WTC11 (cell line): ENCODE data around the gene SURF6.

Source experiments
- ATF1 ChIP-seq: sonication (generic); formaldehyde crosslinking; IDR thresholded peaks from 2 replicates; pipeline ENCODE4 v1.8.1; 2023; ENCODE audit warnings: mild to moderate bottlenecking, moderate library complexity, missing genetic modification reagents
- GABPB1 ChIP-seq: sonication (generic); formaldehyde crosslinking; IDR thresholded peaks from 2 replicates; pipeline ENCODE4 v1.8.1; 2023; ENCODE audit warnings: mild to moderate bottlenecking, missing genetic modification reagents
- NFYB ChIP-seq: sonication (generic); formaldehyde crosslinking; conservative IDR thresholded peaks from 2 replicates; pipeline ENCODE4 v1.8.0; 2022; ENCODE audit warnings: low read depth, missing genetic modification reagents
- NR3C1 ChIP-seq: sonication (generic); formaldehyde crosslinking; conservative IDR thresholded peaks from 2 replicates; pipeline ENCODE4 v1.8.1; 2023; ENCODE audit warnings: low read depth, mild to moderate bottlenecking, missing genetic modification reagents
- SMAD4 ChIP-seq: sonication (generic); formaldehyde crosslinking; IDR thresholded peaks from 2 replicates; pipeline ENCODE4 v1.8.0; 2022; ENCODE audit warnings: mild to moderate bottlenecking, missing genetic modification reagents
- SP1 ChIP-seq: sonication (generic); formaldehyde crosslinking; conservative IDR thresholded peaks from 2 replicates; pipeline ENCODE4 v1.8.1; 2022; ENCODE audit warnings: missing genetic modification reagents
- TF ChIP-seq, protein P1 (sequence below): fragments of 200-600 bp; IDR thresholded peaks from 2 replicates; pipeline ENCODE4 v1.8.0; 2022; ENCODE audit warnings: antibody characterized with exemption
- TF ChIP-seq, protein P2 (sequence below): fragments of 250-450 bp; sonication (Bioruptor Pico); IDR thresholded peaks from 2 replicates; pipeline ENCODE4 v1.9.0; 2021; ENCODE audit warnings: mild to moderate bottlenecking
- TF ChIP-seq, protein P3 (sequence below): sonication (generic); formaldehyde crosslinking; IDR thresholded peaks from 2 replicates; pipeline ENCODE4 v1.8.1; 2023; ENCODE audit warnings: mild to moderate bottlenecking, missing genetic modification reagents
- TF ChIP-seq, protein P4 (sequence below): sonication (generic); formaldehyde crosslinking; IDR thresholded peaks from 2 replicates; pipeline ENCODE4 v1.8.1; 2023; ENCODE audit warnings: mild to moderate bottlenecking, moderate library complexity, missing genetic modification reagents
- TF ChIP-seq, protein P5 (sequence below): sonication (generic); formaldehyde crosslinking; IDR thresholded peaks from 2 replicates; pipeline ENCODE4 v1.8.0; 2022; ENCODE audit warnings: mild to moderate bottlenecking, missing genetic modification reagents
- TF ChIP-seq, protein P6 (sequence below): sonication (generic); formaldehyde crosslinking; IDR thresholded peaks from 2 replicates; pipeline ENCODE4 v1.8.0; 2023; ENCODE audit warnings: missing genetic modification reagents

DNA sequence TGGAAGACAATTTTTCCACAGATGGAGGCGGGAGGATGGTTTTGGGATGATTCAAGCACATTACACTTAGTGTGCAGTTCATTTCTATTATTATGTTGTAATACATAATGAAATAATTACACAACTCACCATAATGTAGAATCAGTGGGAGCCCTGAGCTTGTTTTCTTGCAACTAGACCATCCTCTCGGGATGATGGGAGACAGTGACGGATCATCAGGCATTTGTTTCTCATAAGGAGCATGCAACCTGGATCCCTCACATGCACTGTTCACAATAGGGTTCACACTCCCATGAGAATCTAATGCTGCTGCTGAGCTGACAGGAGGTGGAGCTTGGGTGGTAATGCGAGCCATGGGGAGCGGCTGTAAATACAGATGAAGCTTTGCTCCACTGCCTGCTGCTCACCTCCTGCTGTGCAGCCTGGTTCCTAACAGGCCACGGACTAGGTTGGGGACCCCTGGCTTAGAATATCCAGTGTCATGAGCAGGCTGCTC is 41.8 kb upstream of the SURF6 start:
- TF ChIP-seq, protein P1, sequence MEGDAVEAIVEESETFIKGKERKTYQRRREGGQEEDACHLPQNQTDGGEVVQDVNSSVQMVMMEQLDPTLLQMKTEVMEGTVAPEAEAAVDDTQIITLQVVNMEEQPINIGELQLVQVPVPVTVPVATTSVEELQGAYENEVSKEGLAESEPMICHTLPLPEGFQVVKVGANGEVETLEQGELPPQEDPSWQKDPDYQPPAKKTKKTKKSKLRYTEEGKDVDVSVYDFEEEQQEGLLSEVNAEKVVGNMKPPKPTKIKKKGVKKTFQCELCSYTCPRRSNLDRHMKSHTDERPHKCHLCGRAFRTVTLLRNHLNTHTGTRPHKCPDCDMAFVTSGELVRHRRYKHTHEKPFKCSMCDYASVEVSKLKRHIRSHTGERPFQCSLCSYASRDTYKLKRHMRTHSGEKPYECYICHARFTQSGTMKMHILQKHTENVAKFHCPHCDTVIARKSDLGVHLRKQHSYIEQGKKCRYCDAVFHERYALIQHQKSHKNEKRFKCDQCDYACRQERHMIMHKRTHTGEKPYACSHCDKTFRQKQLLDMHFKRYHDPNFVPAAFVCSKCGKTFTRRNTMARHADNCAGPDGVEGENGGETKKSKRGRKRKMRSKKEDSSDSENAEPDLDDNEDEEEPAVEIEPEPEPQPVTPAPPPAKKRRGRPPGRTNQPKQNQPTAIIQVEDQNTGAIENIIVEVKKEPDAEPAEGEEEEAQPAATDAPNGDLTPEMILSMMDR: no peak
- TF ChIP-seq, protein P2, sequence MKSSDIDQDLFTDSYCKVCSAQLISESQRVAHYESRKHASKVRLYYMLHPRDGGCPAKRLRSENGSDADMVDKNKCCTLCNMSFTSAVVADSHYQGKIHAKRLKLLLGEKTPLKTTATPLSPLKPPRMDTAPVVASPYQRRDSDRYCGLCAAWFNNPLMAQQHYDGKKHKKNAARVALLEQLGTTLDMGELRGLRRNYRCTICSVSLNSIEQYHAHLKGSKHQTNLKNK (CRISPR knock-in tag): no peak
- TF ChIP-seq, protein P3, sequence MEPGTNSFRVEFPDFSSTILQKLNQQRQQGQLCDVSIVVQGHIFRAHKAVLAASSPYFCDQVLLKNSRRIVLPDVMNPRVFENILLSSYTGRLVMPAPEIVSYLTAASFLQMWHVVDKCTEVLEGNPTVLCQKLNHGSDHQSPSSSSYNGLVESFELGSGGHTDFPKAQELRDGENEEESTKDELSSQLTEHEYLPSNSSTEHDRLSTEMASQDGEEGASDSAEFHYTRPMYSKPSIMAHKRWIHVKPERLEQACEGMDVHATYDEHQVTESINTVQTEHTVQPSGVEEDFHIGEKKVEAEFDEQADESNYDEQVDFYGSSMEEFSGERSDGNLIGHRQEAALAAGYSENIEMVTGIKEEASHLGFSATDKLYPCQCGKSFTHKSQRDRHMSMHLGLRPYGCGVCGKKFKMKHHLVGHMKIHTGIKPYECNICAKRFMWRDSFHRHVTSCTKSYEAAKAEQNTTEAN: no peak
- TF ChIP-seq GABPB1 (no peak), SP1 (no peak), NR3C1 (CRISPR knock-in tag) (no peak), ATF1 (CRISPR knock-in tag) (no peak), NFYB (CRISPR knock-in tag) (no peak), SMAD4 (CRISPR knock-in tag) (no peak)
- TF ChIP-seq, protein P4, sequence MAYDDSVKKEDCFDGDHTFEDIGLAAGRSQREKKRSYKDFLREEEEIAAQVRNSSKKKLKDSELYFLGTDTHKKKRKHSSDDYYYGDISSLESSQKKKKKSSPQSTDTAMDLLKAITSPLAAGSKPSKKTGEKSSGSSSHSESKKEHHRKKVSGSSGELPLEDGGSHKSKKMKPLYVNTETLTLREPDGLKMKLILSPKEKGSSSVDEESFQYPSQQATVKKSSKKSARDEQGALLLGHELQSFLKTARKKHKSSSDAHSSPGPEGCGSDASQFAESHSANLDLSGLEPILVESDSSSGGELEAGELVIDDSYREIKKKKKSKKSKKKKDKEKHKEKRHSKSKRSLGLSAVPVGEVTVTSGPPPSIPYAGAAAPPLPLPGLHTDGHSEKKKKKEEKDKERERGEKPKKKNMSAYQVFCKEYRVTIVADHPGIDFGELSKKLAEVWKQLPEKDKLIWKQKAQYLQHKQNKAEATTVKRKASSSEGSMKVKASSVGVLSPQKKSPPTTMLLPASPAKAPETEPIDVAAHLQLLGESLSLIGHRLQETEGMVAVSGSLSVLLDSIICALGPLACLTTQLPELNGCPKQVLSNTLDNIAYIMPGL (CRISPR knock-in tag): no peak
- TF ChIP-seq, protein P5, sequence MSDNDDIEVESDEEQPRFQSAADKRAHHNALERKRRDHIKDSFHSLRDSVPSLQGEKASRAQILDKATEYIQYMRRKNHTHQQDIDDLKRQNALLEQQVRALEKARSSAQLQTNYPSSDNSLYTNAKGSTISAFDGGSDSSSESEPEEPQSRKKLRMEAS (CRISPR knock-in tag): no peak
- TF ChIP-seq, protein P6, sequence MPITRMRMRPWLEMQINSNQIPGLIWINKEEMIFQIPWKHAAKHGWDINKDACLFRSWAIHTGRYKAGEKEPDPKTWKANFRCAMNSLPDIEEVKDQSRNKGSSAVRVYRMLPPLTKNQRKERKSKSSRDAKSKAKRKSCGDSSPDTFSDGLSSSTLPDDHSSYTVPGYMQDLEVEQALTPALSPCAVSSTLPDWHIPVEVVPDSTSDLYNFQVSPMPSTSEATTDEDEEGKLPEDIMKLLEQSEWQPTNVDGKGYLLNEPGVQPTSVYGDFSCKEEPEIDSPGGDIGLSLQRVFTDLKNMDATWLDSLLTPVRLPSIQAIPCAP (CRISPR knock-in tag): no peak
